ENCODE measurements around the gene FRZB.
"Not testable (repeated sequence)": the region's sequence is repeated elsewhere in the genome, so short reads cannot be mapped to it uniquely, and the experiment has no call there.

FRZB gene

GRCh38 chr2:182890305-182890704, 23.9 kb upstream of the FRZB start:
- DNase-seq, result no peak

GRCh38 chr2:182887753-182888415, 21.4 kb upstream of the FRZB start:
- DNase-seq, result no peak

DNA sequence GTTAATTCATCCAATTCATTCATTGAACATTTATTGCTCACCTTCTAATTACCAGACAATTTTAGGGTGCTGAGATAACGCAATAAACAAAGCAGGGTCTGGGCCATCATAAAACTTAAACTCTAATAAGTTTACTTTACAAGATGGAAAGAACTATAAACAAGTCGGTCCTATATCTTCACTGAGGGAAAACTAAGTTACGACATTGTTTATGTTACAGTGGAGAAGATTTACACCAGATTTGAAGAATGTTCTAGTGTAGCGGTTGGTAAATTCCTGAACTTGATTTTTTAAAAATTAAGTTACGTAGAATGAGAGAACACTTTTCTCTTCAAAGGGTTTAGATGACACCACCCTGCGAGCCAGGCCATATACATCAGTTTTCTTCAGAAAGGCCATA, 20.7 kb upstream of the FRZB start:
- no peak for DNase-seq

- DNase-seq, result no peak
Measured at GRCh38 chr2:182885771-182886170, 19.3 kb upstream of the FRZB start.

GRCh38 chr2:182883451-182883850, 17.0 kb upstream of the FRZB start:
- DNase-seq, result no peak

DNA sequence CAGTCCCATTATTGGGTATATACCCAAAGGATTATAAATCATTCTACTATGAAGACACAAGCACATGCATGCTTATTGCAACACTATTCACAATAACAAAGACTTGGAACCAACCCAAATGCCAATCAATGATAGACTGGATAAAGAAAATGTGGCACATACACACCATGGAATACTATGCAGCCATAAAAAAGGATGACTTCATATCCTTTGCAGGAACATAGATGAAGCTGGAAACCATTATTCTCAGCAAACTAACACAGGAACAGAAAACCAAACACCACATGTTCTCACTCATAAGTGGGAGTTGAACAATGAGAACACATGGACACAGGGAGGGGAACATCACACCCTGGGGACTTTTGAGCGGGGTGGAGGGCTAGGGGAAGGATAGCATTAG, 13.7 kb upstream of the FRZB start:
- DNase-seq, result not testable (repeated sequence)

DNA sequence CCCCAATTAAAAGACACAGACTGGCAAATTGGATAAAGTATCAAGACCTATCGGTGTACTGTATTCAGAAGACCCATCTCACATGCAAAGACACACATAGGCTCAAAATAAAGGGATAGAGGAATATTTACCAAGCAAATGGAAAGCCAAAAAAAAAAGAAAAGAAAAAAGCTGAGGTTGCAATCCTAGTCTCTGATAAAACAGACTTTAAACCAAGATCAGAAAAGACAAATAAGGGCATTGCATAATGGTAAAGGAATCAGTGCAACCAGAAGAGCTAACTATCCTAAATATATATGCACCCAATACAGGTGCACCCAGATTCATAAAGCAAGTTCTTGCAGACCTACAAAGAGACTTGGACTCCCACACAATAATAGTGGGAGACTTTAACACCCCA, 10.2 kb upstream of the FRZB start:
- not testable (repeated sequence) for DNase-seq

- DNase-seq, result no peak
Measured at GRCh38 chr2:182870227-182870626, 3.8 kb upstream of the FRZB start.

GRCh38 chr2:182868054-182868796, 1.8 kb upstream of the FRZB start:
- DNase-seq, result no peak

- no peak for DNase-seq
Measured at GRCh38 chr2:182867426-182868053, 1.1 kb upstream of the FRZB start.

DNA sequence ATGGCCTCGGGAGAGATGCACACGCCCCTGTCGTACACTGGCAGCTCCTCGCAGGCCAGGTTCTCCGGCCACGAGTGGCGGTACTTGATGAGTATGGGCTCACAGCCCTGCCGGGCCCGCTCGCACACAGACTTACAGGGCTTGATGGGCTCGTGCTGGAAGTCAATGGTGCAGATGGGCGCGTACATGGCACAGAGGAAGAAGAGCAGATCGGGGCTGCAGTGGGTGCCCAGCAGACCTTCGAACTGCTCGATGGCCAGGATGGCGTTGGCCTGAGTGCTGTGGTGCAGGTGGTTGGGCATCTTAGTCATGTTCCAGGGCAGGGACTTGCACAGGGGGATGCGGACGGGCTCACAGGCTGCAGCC, 359 bp downstream of the FRZB start:
- DNase-seq, result no peak

DNA sequence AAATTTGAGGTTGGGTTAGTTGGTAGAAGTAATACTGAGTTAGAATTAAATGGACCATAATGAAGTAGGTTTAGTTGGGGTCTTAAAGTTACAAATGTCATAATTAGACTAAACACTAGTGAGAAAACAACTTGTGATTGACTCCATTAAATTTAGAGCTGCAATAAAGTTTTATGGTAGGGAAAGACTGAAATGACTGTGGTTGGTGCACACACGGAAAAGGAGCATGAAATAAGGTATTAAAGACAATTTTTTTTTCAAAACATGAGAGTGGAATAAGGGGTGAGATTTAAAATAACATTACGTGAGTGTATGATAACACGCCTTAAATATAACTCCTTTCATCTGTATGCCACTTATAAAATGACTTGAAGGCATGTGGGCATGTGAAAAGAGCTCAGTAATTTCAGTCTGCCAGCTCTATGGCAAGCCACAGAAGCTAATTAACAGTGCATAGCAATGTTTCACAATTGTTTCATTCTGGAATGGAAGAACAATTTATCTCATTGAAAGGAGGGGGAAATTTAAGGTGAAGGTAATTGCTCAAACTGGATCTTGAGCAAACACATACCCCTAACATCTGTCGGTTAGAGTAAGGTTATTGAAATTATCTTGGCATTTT, 1.4 kb downstream of the FRZB start:
- DNase-seq, result no peak

DNA sequence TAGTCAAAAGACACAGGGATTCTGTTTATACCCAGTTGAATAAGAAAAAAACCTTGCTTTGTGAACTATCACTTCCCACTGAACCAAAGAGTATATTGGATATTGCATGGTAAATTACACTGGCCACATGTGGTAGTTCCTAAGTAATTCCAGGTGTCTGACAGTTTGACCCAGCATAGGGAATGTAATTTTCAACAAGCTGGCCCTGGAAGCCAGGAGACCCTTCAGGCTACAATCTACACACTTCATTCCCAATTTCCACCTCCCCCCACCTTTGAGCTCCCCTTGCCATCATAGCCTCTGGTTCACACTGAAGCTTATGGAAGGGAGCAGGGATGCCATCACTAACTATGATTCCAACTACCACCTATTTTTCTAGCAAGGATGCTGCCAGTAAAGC, 2.8 kb downstream of the FRZB start:
- DNase-seq, result no peak

- no peak for DNase-seq
Measured at GRCh38 chr2:182862091-182862490, 4.3 kb downstream of the FRZB start.

GRCh38 chr2:182860858-182861257, 5.6 kb downstream of the FRZB start:
- DNase-seq, result no peak

DNA sequence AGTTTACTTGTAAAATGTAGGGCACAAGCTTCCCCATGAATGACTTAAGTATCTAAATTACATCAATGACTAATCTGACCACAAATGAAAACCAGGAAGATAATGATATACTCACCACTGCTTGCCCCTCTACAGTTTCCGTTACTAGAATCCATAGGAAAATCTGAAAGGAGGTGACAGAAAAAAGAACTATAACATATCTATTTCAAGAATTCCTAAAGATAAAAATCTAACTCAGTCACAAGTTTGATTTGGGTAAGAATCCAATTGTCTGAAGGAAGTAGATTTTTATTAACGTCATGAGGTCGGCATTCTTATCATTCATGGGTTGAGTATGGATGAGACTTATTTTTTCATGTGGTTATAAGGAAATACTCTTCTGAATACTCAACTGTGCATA, 7.8 kb downstream of the FRZB start:
- DNase-seq, result no peak

DNA sequence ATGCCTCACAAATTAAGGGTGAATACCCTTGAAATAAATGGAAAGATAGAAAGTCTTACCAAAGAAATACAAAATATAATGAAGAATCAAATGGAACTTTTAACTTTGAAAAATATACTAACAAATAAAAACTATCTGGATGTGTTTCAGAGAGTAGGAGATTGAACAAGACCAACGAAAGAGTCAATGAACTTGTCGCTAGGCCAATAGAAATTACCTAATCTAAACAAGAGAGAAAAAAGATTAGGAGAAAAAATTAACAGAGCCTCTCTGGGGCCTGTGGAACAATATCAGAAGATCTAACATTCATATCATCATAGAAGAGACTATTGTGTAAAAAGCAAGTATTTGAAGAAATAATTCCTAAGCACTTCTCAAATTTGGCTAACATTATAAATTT, 11.1 kb downstream of the FRZB start:
- DNase-seq, result no peak

DNA sequence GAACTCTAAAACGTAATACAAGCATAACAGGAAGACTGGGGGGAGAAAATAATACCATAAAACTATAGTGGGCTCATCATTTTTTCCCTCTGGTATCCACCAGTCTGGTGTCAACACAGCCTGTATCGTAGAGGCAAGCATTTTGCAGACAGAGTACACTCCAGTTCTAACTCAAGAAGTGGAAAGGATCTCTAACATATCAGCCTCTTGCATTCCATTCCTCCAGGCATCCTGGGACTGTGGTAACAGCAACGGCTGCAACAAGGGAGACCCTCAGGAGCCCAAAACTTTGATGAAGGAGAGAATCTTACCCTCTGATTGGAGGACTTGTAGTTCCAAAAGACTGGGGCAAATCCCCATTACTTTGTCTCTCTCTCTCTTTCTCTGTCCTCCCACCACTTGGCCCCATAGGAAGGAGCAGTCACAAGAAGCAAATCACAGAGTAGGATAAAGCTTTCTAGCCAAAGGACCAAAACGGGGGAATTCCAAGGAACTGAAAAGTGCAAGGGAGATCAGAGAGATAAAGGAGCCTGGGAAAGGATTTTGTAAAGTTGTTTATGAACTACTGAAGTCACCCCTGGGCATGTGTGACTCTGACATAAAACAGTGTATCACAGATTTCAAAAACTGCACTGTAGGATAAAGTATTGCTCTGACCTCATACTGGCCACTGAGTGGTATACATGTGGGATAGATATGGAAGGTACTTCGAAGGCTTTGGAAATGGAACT, 11.9 kb downstream of the FRZB start:
- DNase-seq, result no peak

GRCh38 chr2:182852801-182853200, 13.6 kb downstream of the FRZB start:
- DNase-seq, result no peak

DNA sequence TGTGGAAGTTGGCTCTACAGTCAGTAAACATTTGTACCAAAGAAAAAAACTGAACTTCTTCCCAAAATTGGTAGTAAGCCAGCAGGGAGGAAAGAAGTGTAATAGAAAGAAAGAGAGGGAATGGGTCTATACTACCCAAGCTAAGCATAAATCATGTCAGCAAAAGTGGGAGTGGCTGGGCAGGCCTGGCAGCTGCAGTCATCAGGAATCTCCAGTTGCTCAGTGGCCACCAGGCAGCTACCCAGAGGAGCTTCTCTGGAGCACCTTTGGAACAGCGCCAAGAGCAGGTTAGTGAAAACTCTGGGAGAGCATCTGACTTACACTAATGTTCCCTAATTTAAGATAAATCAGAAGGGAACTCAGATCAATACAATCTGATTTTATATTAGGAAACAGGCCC, 14.3 kb downstream of the FRZB start:
- DNase-seq, result no peak

DNA sequence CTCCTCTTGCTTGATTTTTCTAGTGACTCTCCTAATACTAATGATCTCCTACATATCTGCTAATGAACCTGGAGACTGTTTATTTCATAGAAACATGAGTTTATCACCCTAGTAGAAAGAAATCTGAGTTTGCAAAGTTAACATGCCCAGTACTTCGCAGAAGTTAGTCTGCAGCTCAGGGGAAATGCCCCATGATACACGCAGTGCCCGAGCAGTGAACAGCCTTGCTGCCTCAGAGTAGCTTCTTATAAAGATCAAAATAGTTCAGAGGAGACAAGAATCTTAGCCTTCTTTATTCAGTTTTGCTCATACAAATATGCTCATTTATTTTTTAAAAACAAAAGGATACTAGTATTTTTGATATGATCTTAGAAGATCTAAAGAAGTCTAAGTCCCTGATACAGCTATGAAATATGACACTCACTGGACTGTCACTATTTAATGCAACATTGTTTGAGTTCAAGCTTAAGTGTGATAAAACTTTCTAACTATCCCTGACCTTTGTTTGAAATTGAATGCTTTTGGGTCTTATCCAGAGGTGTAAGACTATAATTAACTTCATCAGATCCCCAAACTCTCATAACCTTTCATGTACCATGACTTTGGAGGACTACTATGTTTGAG, 20.5 kb downstream of the FRZB start:
- DNase-seq, result no peak

- DNase-seq, result no peak
Measured at GRCh38 chr2:182836451-182836850, 30.0 kb downstream of the FRZB start.

GRCh38 chr2:182834293-182834692, 32.1 kb downstream of the FRZB start:
- no peak for DNase-seq
